ENCODE measurements around the gene RCHY1.
"Not testable (repeated sequence)": the region's sequence is repeated elsewhere in the genome, so short reads cannot be mapped to it uniquely, and the experiment has no call there.

The RCHY1 gene

DNA sequence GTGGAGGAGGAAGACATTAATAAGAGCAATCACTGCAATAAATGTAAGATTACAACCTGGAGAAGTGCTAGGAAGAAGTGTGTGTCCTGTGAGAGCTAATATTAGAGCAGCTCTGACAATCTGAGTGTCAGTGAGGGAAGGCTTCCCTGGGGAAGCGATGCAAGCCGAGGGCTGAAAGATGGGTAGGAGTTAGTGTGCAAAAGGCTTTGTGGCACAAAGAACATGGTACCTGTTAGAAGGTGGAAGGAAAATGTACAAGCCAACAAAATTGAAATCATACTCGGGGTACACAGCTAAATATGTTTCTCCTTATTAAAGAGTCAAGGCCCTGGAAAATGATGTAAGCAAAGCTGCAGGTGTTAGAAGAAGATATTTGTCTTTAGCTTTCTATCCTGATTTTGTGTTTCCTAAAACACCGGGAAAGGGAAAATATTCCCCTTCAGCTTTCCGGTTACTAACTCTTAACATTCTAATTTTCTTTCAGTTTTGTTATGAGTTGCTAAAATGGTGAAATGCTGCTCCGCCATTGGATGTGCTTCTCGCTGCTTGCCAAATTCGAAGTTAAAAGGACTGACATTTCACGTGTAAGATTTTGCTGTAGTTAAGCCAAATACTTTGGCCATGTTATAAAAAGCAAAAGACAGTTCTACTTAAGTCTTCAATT is 878 bp upstream of the RCHY1 start:
- no peak for DNase-seq

GRCh38 chr4:75513526-75514130 is 575 bp downstream of the RCHY1 start:
- DNase-seq: no peak

GRCh38 chr4:75512386-75513211 is 1.6 kb downstream of the RCHY1 start:
- peak; percentile 34 for DNase-seq

DNA sequence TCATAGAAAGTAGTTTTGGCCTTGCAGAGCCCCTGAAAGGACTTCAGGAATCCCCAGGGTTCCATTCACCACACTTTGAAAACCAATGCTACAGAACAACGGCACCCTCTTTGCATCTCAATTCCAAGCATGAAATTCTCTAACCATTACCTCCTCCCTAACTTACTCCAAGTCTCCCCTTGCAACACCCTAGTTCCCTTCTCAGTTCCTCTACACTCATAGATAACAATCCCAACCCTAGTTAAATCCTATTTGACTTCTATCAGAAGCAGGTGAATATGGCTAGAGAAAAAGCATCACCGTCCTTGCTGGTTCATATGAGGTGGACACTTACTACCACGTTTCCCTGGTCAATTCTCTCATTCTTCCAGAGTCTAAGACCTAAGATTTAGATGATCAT is 2.4 kb downstream of the RCHY1 start:
- no peak for DNase-seq

DNA sequence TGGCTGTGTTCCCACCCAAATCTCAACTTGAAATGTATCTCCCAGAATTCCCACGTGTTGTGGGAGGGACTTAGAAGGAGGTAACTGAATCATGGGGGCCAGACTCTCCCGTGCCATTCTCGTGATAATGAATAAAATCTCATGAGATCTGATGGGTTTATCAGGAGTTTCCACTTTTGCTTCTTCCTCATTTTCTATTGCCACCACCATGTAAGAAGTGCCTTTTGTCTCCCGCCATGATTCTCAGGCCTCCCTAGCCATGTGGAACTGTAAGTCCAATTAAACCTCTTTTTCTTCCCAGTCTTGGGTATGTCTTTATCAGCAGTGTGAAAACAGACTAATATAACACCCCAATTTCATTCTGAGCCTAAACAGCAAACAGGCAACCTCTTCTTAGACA is 4.6 kb downstream of the RCHY1 start:
- not testable (repeated sequence) for DNase-seq

GRCh38 chr4:75505630-75506029 is 8.6 kb downstream of the RCHY1 start:
- no peak for DNase-seq

- no peak for DNase-seq
These were observed 11.5 kb downstream of the RCHY1 start for GRCh38 chr4:75502671-75503070.

GRCh38 chr4:75499900-75500299 is 14.3 kb downstream of the RCHY1 start:
- no peak for DNase-seq

DNA sequence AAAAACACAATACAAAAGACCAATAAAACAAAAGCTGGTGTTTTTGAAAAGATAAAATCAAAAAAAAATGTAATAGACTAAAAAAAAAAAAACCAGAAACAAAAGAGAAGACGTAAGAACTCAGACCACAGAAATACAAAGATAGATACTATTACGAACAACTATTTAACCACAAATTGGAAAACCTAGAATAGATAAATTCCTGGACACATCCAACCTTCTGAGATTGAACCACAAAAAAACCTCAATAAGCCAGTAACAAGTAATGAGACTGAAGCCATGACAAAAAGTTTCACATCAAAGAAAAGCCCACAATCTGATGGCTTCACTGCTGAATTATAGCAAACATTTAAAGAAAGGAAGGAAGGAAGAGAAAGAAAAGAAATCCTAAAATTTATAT is 16.2 kb downstream of the RCHY1 start:
- peak; percentile 27 for DNase-seq

- peak; percentile 46 for DNase-seq
These were observed 17.1 kb downstream of the RCHY1 start for GRCh38 chr4:75497133-75497532.

- no peak for DNase-seq
These were observed 17.8 kb downstream of the RCHY1 start for GRCh38 chr4:75496406-75496805.

- DNase-seq: no peak
These were observed 18.7 kb downstream of the RCHY1 start for GRCh38 chr4:75495476-75495875.

DNA sequence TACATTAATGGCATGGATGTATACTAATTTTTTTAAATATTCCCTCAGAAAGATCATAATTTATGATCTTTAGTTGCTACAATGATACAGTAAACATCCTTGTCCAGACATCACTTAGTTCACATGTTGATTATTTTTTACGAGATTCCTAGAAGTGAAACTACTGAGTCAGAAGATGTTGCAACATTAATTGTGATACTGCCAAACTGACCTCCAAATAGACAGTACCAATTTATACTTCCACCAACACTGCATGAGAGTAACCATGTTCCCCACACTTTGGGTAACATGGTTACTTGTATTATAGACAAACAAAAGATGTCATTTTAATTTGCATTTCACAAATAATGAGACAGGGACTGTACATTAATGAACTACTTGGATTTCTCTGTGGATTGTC is 19.6 kb downstream of the RCHY1 start:
- DNase-seq: peak; percentile 26

GRCh38 chr4:75490155-75490554 is 24.0 kb downstream of the RCHY1 start:
- DNase-seq: peak; percentile 26

GRCh38 chr4:75484190-75484589 is 30.0 kb downstream of the RCHY1 start:
- DNase-seq: no peak

DNA sequence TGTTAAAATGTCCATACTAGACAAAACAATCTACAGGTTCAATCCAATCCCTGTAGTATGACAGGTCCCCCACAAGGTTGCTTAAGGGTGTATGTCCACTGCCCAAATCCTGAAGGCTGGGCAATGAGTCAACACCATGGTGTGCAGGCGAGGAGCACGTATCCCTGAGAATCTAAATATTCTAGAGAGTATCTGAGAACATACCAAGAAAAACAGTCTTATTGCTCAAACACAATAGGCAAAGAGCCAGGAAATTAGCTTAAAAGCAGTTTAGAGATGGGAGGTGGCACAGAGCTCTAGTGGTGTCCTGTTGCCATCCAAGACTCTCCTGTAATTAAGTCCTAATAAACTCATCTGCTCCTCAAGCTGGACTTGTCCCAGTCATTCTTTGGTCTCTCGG is 37.0 kb downstream of the RCHY1 start:
- DNase-seq: no peak

- DNase-seq: no peak
These were observed 43.5 kb downstream of the RCHY1 start for GRCh38 chr4:75470738-75471137.

GRCh38 chr4:75469896-75470295 is 44.3 kb downstream of the RCHY1 start:
- no peak for DNase-seq

DNA sequence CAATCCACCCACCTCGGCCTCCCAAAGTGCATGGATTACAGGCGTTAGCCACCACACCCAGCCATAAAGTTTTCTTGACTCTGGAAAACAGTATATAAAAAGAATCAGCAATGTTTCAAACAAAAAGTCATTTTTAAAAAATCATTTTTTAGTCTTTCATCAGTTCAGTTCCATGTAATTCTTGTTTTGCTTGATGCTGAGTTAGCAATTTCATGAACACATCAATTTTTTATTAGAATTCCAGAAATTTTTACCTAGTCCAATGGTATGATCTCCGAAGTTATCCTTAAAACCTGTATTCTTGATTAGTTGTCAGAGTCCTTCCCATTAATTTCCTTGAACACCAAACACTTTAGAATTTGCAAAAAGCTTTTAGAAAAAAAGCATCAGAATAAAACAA is 56.8 kb downstream of the RCHY1 start:
- no peak for DNase-seq

- no peak for DNase-seq
These were observed 80.1 kb downstream of the RCHY1 start for GRCh38 chr4:75434105-75434504.

- no peak for DNase-seq
These were observed 81.5 kb downstream of the RCHY1 start for GRCh38 chr4:75432683-75433082.

GRCh38 chr4:75429208-75429607 is 85.0 kb downstream of the RCHY1 start:
- no peak for DNase-seq

All from fibroblast of upper back skin (primary cell).